Liver (tissue), 10 donors: ENCODE data around the gene POLN. TPM values are rescaled to one million over a fixed set of nuclear protein-coding genes. Genes with fewer than 3 reads are reported as not detected.

ENCODE experiments used
- DNase-seq: peaks from one replicate; pipeline ENCODE4 v3.0.0-alpha.2; 2017; ENCODE audit warnings: low spot score
- H3K27ac ChIP-seq, 2 donors: one replicate each; pipeline ENCODE4 v1.7.0; 2013; ENCODE audit warnings: inconsistent platforms in 2 of 2, low read length in 2 of 2, control low read depth in 1 of 2, low read depth in 1 of 2, mild to moderate bottlenecking in 1 of 2
- H3K27me3 ChIP-seq, 4 donors: one replicate each; pipeline versions ENCODE4 v1.6.1 to v1.7.0; 2013; ENCODE audit warnings: low read length in 3 of 4, inconsistent platforms in 1 of 4, mild to moderate bottlenecking in 1 of 4, moderate library complexity in 1 of 4; ENCODE audit not compliant: control insufficient read depth in 4 of 4, insufficient read depth in 4 of 4
- H3K36me3 ChIP-seq, 4 donors: one replicate each; pipeline versions ENCODE4 v1.6.1 to v1.7.0; 2013; ENCODE audit warnings: low read length in 3 of 4, mild to moderate bottlenecking in 3 of 4, low read depth in 1 of 4, moderate library complexity in 1 of 4; ENCODE audit not compliant: control insufficient read depth in 4 of 4, insufficient read depth in 3 of 4
- H3K4me1 ChIP-seq, 4 donors: one replicate each; pipeline versions ENCODE4 v1.6.1 to v1.7.0; 2013; ENCODE audit warnings: low read length in 3 of 4, mild to moderate bottlenecking in 3 of 4, moderate library complexity in 1 of 4; ENCODE audit not compliant: control insufficient read depth in 4 of 4, insufficient read depth in 4 of 4
- H3K4me3 ChIP-seq, 3 donors: one replicate each; pipeline versions ENCODE4 v1.6.1 to v1.7.0; 2013; ENCODE audit warnings: low read length in 3 of 3, control low read depth in 1 of 3, low read depth in 1 of 3, mild to moderate bottlenecking in 1 of 3
- H3K9ac ChIP-seq, 2 donors: one replicate each; pipeline ENCODE4 v1.7.0; 2013; ENCODE audit warnings: low read length in 2 of 2, mild to moderate bottlenecking in 2 of 2, moderate library complexity in 2 of 2, control low read depth in 1 of 2, low read depth in 1 of 2
- H3K9me3 ChIP-seq, 4 donors: one replicate each; pipeline versions ENCODE4 v1.6.1 to v1.7.0; 2013; ENCODE audit warnings: low read length in 3 of 4; ENCODE audit not compliant: control insufficient read depth in 4 of 4
- EGR1 ChIP-seq, 2 donors: IDR thresholded peaks; 2 replicates each; pipeline ENCODE4 v1.6.1; 2016 to 2018; ENCODE audit warnings: antibody characterized with exemption in 2 of 2, low read depth in 2 of 2
- FOXA1 ChIP-seq: IDR thresholded peaks from 2 replicates; pipeline ENCODE4 v1.6.1; 2016; ENCODE audit warnings: antibody characterized with exemption
- FOXA2 ChIP-seq: IDR thresholded peaks from 2 replicates; pipeline ENCODE4 v1.6.1; 2016; ENCODE audit warnings: antibody characterized with exemption
- GABPA ChIP-seq, 2 donors: IDR thresholded peaks in 1 of 2; conservative IDR thresholded peaks in 1 of 2; 2 replicates each; pipeline ENCODE4 v1.6.1; 2016; ENCODE audit warnings: antibody characterized with exemption in 2 of 2, mild to moderate bottlenecking in 1 of 2, moderate library complexity in 1 of 2
- HNF4A ChIP-seq, 2 donors: conservative IDR thresholded peaks; 2 replicates each; pipeline ENCODE4 v1.6.1; 2016; ENCODE audit warnings: antibody characterized with exemption in 2 of 2, mild to moderate bottlenecking in 2 of 2
- HNF4G ChIP-seq: IDR thresholded peaks from 2 replicates; pipeline ENCODE4 v1.6.1; 2016; ENCODE audit warnings: antibody characterized with exemption
- JUND ChIP-seq, 2 donors: IDR thresholded peaks; 2 replicates each; pipeline ENCODE4 v1.6.1; 2016; ENCODE audit warnings: antibody characterized with exemption in 2 of 2
- RXRA ChIP-seq, 2 donors: IDR thresholded peaks; 2 replicates each; pipeline ENCODE4 v1.6.1; 2017 to 2018; ENCODE audit warnings: antibody characterized with exemption in 2 of 2, mild to moderate bottlenecking in 1 of 2
- SP1 ChIP-seq: IDR thresholded peaks from 2 replicates; pipeline ENCODE4 v1.6.1; 2018; ENCODE audit warnings: antibody characterized with exemption, mild to moderate bottlenecking
- TAF1 ChIP-seq: conservative IDR thresholded peaks from 2 replicates; pipeline ENCODE4 v1.6.1; 2016; ENCODE audit warnings: antibody characterized with exemption, mild to moderate bottlenecking
- YY1 ChIP-seq: IDR thresholded peaks from 2 replicates; pipeline ENCODE4 v1.6.1; 2016; ENCODE audit warnings: antibody characterized with exemption, mild to moderate bottlenecking
- polyA plus RNA-seq, 2 donors: library from polyadenylated mRNA; stranded (reverse) in 1 of 2; unstranded in 1 of 2; fragments of 200-250 nt in 1 of 2; fragments of >200 nt in 1 of 2; fragmentation: Nextera tagmentation in 1 of 2; extraction: Ambion mirVana in 1 of 2; gene quantifications; one replicate each; pipeline versions ENCODE4 v1.2.1 to v1.2.3, GENCODE V29; 2013 to 2015
- small RNA-seq: library from RNA; depleted of rRNA; stranded (forward); fragments of <200 nt; gene quantifications from one replicate; pipeline ENCODE3, GENCODE V24; 2014
- total RNA-seq, 2 donors: library from RNA; depleted of rRNA; stranded (reverse); fragments of >200 nt; gene quantifications; one replicate each; pipeline ENCODE4 v1.2.3, GENCODE V29; 2014
- TF ChIP-seq, protein P1 (sequence below): IDR thresholded peaks from 2 replicates; pipeline ENCODE4 v1.6.1; 2016; ENCODE audit warnings: antibody characterized with exemption, mild to moderate bottlenecking
- TF ChIP-seq, protein P2 (sequence below): IDR thresholded peaks from 2 replicates; pipeline ENCODE4 v1.6.1; 2016; ENCODE audit warnings: antibody characterized with exemption
- TF ChIP-seq, protein P3 (sequence below): IDR thresholded peaks from 2 replicates; pipeline ENCODE4 v1.6.1; 2016; ENCODE audit warnings: antibody characterized with exemption
- TF ChIP-seq, protein P4 (sequence below): fragments of 150-350 bp; IDR thresholded peaks from 2 replicates; pipeline ENCODE4 v1.5.1; 2017; ENCODE audit warnings: improper control_type of control experiment, low read depth, low read length; ENCODE audit not compliant: missing input control
- donor health status: healthy.
- donor health status: healthy.
- donor health status: healthy.
- donor health status: healthy.
- donor health status: healthy.

POLN gene
- total and polyA plus RNA-seq, 4 donors, result 0.44 to 2.3 (median 1.4) TPM

DNA sequence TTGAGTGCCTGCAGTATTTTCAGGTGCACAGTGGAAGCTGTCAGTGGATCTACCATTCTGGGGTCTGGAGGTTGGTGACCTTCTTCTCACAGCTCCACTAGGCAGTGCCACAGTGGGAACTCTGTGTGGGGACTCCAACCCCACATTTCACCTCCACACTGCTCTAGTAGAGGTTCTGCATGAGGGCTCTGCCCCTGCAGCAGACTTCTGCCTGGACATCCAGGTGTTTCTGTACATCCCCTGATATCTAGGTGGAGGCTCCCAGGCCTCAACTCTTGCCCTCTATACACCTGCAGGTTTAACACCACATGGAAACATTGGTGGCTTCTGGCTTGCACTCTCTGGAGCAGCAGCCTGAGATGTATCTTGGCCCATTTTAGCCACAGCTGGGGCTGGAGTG, 216.1 kb downstream of the POLN start (continued):
- TF ChIP-seq, protein P1, sequence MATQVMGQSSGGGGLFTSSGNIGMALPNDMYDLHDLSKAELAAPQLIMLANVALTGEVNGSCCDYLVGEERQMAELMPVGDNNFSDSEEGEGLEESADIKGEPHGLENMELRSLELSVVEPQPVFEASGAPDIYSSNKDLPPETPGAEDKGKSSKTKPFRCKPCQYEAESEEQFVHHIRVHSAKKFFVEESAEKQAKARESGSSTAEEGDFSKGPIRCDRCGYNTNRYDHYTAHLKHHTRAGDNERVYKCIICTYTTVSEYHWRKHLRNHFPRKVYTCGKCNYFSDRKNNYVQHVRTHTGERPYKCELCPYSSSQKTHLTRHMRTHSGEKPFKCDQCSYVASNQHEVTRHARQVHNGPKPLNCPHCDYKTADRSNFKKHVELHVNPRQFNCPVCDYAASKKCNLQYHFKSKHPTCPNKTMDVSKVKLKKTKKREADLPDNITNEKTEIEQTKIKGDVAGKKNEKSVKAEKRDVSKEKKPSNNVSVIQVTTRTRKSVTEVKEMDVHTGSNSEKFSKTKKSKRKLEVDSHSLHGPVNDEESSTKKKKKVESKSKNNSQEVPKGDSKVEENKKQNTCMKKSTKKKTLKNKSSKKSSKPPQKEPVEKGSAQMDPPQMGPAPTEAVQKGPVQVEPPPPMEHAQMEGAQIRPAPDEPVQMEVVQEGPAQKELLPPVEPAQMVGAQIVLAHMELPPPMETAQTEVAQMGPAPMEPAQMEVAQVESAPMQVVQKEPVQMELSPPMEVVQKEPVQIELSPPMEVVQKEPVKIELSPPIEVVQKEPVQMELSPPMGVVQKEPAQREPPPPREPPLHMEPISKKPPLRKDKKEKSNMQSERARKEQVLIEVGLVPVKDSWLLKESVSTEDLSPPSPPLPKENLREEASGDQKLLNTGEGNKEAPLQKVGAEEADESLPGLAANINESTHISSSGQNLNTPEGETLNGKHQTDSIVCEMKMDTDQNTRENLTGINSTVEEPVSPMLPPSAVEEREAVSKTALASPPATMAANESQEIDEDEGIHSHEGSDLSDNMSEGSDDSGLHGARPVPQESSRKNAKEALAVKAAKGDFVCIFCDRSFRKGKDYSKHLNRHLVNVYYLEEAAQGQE, result no peak

DNA sequence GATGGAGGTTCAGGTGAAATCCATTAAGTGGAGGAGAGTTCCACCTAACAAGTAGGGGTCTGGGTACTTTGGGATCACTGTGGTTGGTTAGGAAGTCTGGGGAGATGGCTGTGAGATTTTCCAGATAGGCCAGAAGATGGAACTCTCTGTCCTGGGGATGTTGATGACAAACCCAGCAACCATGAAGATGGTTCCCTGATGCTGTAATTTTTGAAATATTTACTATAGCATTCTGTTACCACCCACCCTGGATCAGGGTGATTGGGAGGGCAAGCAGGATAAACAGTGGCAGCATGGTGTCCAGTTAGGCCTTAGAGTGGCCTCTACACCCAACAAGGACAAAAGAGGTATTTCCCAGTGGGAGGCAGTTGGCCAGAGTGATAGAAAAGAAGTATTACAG, 217.2 kb downstream of the POLN start:
- H3K27me3 ChIP-seq, result peaks cover 0 to 3% (median 0%) of the 10 kb centered on the region in 4 donors
- no peak for DNase-seq
- no peak overlapping the region for H3K4me3 ChIP-seq
- no peak overlapping the region for H3K27ac ChIP-seq
- H3K9me3 ChIP-seq, result peaks cover 0 to 3% (median under 1%) of the 10 kb centered on the region in 4 donors
- TF ChIP-seq EGR1 (IDR thresholded peaks at IDR 0.05; ENCODE audit: low read depth in 2 of 2) (no peak), GABPA (IDR thresholded peaks at IDR 0.05 in 1 of 2, conservative IDR thresholded peaks at IDR 0.05 in 1 of 2) (no peak), FOXA1 (no peak), HNF4G (no peak), HNF4A (conservative IDR thresholded peaks at IDR 0.05) (no peak), YY1 (no peak), JUND (IDR thresholded peaks at IDR 0.05) (no peak), TAF1 (no peak), SP1 (no peak), FOXA2 (no peak), RXRA (IDR thresholded peaks at IDR 0.05) (no peak)
- TF ChIP-seq, protein P2, sequence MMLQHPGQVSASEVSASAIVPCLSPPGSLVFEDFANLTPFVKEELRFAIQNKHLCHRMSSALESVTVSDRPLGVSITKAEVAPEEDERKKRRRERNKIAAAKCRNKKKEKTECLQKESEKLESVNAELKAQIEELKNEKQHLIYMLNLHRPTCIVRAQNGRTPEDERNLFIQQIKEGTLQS, result no peak
- TF ChIP-seq, protein P3, sequence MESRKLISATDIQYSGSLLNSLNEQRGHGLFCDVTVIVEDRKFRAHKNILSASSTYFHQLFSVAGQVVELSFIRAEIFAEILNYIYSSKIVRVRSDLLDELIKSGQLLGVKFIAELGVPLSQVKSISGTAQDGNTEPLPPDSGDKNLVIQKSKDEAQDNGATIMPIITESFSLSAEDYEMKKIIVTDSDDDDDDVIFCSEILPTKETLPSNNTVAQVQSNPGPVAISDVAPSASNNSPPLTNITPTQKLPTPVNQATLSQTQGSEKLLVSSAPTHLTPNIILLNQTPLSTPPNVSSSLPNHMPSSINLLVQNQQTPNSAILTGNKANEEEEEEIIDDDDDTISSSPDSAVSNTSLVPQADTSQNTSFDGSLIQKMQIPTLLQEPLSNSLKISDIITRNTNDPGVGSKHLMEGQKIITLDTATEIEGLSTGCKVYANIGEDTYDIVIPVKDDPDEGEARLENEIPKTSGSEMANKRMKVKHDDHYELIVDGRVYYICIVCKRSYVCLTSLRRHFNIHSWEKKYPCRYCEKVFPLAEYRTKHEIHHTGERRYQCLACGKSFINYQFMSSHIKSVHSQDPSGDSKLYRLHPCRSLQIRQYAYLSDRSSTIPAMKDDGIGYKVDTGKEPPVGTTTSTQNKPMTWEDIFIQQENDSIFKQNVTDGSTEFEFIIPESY, result no peak
- TF ChIP-seq, protein P4, sequence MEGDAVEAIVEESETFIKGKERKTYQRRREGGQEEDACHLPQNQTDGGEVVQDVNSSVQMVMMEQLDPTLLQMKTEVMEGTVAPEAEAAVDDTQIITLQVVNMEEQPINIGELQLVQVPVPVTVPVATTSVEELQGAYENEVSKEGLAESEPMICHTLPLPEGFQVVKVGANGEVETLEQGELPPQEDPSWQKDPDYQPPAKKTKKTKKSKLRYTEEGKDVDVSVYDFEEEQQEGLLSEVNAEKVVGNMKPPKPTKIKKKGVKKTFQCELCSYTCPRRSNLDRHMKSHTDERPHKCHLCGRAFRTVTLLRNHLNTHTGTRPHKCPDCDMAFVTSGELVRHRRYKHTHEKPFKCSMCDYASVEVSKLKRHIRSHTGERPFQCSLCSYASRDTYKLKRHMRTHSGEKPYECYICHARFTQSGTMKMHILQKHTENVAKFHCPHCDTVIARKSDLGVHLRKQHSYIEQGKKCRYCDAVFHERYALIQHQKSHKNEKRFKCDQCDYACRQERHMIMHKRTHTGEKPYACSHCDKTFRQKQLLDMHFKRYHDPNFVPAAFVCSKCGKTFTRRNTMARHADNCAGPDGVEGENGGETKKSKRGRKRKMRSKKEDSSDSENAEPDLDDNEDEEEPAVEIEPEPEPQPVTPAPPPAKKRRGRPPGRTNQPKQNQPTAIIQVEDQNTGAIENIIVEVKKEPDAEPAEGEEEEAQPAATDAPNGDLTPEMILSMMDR, result no peak
- H3K4me1 ChIP-seq, result no peaks in the 10 kb centered on the region
- H3K36me3 ChIP-seq, result no peaks in the 10 kb centered on the region
- no peak overlapping the region for H3K9ac ChIP-seq

Small RNAs within 50 kb of the gene (small RNA-seq; reads per million reads assigned to genes)
- gene COX6B1P5, result not detected

Other genes starting within 250 kb of the POLN start
- 10 to 100 TPM; 10.1 to 11.8 TPM for gene NELFA, start 233.1 kb downstream of the POLN start, total RNA-seq
- 1 to 10 TPM; 7.1 to 8.5 TPM for gene NELFA, start 233.1 kb downstream of the POLN start, polyA plus RNA-seq
- under 1 TPM; 0.08 to 0.09 TPM for gene NAT8L, start 182.8 kb downstream of the POLN start, total RNA-seq
- under 1 TPM in 1 of 2 donors, not detected in 1; 0.07 TPM for gene NAT8L, start 182.8 kb downstream of the POLN start, polyA plus RNA-seq
- 10 to 100 TPM in 1 of 2 donors, 1 to 10 TPM in 1; 7.1 to 13.9 TPM for gene HAUS3, start within 50 bp of the POLN start, total RNA-seq
- gene HAUS3, start within 50 bp of the POLN start, polyA plus RNA-seq, result 1 to 10 TPM; 2.3 to 3.4 TPM
- gene MXD4, start 20.0 kb upstream of the POLN start, total RNA-seq, result 10 to 100 TPM; 17.0 to 19.6 TPM
- 10 to 100 TPM in 1 of 2 donors, 1 to 10 TPM in 1; 6.5 to 14.8 TPM for gene MXD4, start 20.0 kb upstream of the POLN start, polyA plus RNA-seq
- 1 to 10 TPM; 2.3 to 6.1 TPM for gene ZFYVE28, start 176.5 kb upstream of the POLN start, total RNA-seq
- 1 to 10 TPM; 2.0 to 3.0 TPM for gene ZFYVE28, start 176.5 kb upstream of the POLN start, polyA plus RNA-seq
- under 1 TPM in 1 of 2 donors, not detected in 1; 0.33 TPM for gene CFAP99, start 176.8 kb upstream of the POLN start, total RNA-seq
- gene CFAP99, start 176.8 kb upstream of the POLN start, polyA plus RNA-seq, result under 1 TPM in 1 of 2 donors, not detected in 1; 0.36 TPM
- 10 to 100 TPM; 17.1 to 31.0 TPM for gene RNF4, start 227.0 kb upstream of the POLN start, total RNA-seq
- gene RNF4, start 227.0 kb upstream of the POLN start, polyA plus RNA-seq, result 10 to 100 TPM; 13.0 to 17.3 TPM